NB4 (cell line): ENCODE data around the gene EFNA4.

ENCODE experiments used
- TF ChIP-seq, protein P1 (sequence below): IDR thresholded peaks from one replicate; pipeline ENCODE4 v1.5.1; 2012; ENCODE audit warnings: low read depth, low read length
- TF ChIP-seq, protein P2 (sequence below): IDR thresholded peaks from 2 replicates; pipeline ENCODE4 v1.6.1; 2011; ENCODE audit warnings: low read depth, low read length

DNA sequence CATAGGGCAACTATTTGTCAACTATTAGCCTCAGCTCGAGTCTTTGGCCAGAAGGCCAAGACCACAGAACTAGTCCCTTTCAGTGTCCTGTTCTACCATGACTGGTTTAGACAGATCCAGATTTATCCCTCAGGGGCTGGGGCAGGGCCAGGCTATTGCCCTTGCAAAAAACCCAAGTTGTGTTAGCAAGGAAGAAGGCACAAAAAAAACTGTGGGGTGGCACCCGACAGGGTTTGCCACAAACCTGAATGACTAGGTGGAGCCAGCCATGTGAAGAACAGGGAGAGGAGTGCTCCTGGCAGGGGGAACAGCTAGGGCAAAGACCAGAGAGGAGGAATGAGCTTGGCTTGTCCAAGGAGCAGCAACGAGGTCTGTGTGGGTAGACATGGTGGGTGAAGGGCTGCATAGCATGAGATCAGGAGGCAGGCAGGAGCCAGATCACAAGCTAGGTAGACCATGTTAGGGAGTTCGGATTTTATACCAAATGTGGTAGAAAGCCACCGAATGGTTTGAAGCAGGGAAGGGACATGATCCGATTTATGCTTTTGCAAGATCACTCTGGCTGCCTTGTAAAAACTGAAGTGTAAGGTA is 25.6 kb upstream of the EFNA4 start:
- TF ChIP-seq, protein P1, sequence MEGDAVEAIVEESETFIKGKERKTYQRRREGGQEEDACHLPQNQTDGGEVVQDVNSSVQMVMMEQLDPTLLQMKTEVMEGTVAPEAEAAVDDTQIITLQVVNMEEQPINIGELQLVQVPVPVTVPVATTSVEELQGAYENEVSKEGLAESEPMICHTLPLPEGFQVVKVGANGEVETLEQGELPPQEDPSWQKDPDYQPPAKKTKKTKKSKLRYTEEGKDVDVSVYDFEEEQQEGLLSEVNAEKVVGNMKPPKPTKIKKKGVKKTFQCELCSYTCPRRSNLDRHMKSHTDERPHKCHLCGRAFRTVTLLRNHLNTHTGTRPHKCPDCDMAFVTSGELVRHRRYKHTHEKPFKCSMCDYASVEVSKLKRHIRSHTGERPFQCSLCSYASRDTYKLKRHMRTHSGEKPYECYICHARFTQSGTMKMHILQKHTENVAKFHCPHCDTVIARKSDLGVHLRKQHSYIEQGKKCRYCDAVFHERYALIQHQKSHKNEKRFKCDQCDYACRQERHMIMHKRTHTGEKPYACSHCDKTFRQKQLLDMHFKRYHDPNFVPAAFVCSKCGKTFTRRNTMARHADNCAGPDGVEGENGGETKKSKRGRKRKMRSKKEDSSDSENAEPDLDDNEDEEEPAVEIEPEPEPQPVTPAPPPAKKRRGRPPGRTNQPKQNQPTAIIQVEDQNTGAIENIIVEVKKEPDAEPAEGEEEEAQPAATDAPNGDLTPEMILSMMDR, result no peak
- TF ChIP-seq, protein P2, sequence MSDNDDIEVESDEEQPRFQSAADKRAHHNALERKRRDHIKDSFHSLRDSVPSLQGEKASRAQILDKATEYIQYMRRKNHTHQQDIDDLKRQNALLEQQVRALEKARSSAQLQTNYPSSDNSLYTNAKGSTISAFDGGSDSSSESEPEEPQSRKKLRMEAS, result no peak
